ENCODE results near the gene APBB2.
"Not testable (repeated sequence)": the region's sequence is repeated elsewhere in the genome, so short reads cannot be mapped to it uniquely, and the experiment has no call there.

Gene APBB2

DNA sequence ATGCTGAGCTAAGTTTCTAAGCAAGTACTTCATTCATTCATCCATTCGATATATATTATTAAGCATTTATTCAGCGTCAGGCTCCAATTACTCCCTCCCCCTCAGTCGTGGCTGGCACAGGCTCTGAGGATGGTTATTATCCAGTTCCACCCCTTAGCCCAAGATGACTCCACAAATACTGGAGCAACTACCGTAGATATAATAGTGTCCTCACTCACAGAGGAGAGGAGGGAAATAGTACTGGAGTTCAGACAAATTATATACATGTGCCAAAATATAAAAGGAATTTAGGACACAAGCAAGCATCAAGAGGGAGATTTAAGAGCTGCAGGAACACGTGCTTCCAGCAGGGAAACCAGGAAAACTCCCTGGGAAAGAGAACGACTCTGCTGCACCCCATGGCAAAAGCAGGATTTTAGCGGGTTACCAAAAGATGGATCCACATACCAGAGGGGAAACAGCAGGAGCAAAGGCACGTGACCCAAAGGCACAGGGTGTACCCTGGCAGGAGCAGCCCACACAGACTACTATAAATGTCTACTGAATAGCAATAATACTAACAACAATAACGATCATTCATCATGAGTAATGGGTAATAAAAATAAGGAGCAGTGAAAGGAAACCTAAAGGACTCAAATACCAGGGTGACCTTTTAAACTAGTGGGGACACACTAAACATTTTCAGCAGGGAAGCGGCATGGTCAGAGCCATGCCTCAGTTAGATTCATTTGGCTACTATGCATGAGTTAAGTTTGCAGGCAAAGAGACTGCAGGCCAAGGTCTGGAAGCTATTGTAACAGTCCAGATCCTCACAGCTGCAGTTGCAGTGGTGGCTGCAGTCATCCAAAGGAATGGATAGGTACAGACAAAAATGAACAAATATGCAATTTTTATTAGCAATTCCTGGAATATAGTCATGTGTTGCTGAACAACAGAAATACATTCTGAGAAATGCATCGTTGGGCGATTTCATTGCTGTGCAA, 153.7 kb downstream of the APBB2 start:
- Histone ChIP-seq H3K9me3 (ENCODE audit: insufficient read depth, low read length) (no peaks in the 10 kb centered on the region), H3K4me3 (ENCODE audit: insufficient read length, low read depth) (no peak overlapping the region), H3K9ac (ENCODE audit: insufficient read length, low read depth) (no peak overlapping the region), H3K36me3 (ENCODE audit: insufficient read depth, insufficient read length, low read length) (no peaks in the 10 kb centered on the region), H3K27me3 (ENCODE audit: insufficient read depth, insufficient read length) (no peaks in the 10 kb centered on the region), H3K4me1 (ENCODE audit: insufficient read depth, insufficient read length) (no peaks in the 10 kb centered on the region)
- no peak for DNase-seq (ENCODE audit: low read depth, low spot score)
- TF ChIP-seq SUZ12 (IDR thresholded peaks at IDR 0.05; ENCODE audit: extremely low read depth, insufficient read depth, insufficient read length) (no peak), ZNF274 (IDR thresholded peaks at IDR 0.05; ENCODE audit: low read depth, low read length) (no peak), YY1 (IDR thresholded peaks at IDR 0.05; ENCODE audit: insufficient read depth, insufficient read length) (no peak)

DNA sequence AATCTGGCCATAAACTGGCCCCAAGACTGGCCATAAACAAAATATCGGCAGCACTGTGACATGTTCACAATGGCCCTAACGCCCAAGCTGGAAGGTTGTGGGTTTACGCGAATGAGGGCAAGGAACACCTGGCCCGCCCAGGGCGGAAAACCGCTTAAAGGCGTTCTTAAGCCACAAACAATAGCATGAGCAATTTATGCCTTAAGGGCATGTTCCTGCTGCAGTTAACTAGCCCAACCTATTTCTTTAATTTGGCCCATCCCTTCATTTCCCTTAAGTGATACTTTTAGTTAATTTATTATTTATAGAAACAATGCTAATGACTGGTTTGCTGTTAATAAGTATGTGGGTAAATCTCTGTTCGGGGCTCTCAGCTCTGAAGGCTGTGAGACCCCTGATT, 154.9 kb downstream of the APBB2 start:
- H3K9me3 ChIP-seq (ENCODE audit: insufficient read depth, low read length); DNase-seq (ENCODE audit: low read depth, low spot score); H3K4me3 ChIP-seq (ENCODE audit: insufficient read length, low read depth); H3K4me1 ChIP-seq (ENCODE audit: insufficient read depth, insufficient read length); H3K9ac ChIP-seq (ENCODE audit: insufficient read length, low read depth); H3K36me3 ChIP-seq (ENCODE audit: insufficient read depth, insufficient read length, low read length); H3K27me3 ChIP-seq (ENCODE audit: insufficient read depth, insufficient read length): not testable (repeated sequence)

DNA sequence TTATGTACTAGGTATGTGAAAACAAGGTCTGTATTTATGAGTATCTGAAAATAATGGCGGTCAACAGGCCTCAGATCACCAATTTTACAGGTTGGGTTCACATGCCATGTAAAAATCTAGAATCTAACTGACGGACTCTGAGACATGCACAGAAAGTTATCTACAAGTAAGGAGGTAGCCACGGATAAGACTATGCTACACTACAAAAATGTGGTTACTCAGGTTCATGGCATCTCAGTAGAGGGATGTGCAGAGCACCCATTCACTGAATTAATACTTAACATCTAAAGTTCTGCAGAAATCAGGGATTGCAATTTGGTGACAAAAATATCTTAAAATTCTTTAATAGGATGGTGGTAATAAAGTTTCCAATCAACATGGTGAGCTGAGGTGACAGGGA, 155.9 kb downstream of the APBB2 start:
- H3K4me3 ChIP-seq (ENCODE audit: insufficient read length, low read depth), result no peak overlapping the region
- no peaks in the 10 kb centered on the region for H3K27me3 ChIP-seq (ENCODE audit: insufficient read depth, insufficient read length)
- H3K9ac ChIP-seq (ENCODE audit: insufficient read length, low read depth), result no peak overlapping the region
- peaks cover 4% of the 10 kb centered on the region for H3K36me3 ChIP-seq (ENCODE audit: insufficient read depth, insufficient read length, low read length)
- no peaks in the 10 kb centered on the region for H3K4me1 ChIP-seq (ENCODE audit: insufficient read depth, insufficient read length)
- no peak for DNase-seq (ENCODE audit: low read depth, low spot score)
- TF ChIP-seq SUZ12 (IDR thresholded peaks at IDR 0.05; ENCODE audit: extremely low read depth, insufficient read depth, insufficient read length) (no peak), YY1 (IDR thresholded peaks at IDR 0.05; ENCODE audit: insufficient read depth, insufficient read length) (no peak)
- H3K9me3 ChIP-seq (ENCODE audit: insufficient read depth, low read length), result no peaks in the 10 kb centered on the region

DNA sequence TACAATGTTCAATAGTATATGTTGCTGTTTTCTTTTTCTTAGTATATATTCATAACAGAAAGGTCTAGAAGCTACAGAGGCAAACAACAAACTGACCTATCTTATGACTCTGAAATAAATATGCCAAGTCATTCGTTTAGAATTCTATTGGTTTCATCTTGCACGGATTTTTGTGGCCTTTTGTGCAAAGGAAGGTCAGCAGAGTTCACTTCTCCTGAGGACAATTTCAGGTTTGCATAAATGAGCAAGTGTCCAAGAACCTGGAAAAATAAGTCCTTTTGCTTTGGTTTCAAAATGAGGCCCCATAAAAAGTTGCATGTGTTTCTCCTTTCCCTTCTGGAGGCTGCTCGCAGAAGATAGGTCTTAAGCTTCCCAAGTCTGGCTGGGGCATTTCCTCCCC, 156.9 kb downstream of the APBB2 start:
- no peak overlapping the region for H3K9ac ChIP-seq (ENCODE audit: insufficient read length, low read depth)
- H3K27me3 ChIP-seq (ENCODE audit: insufficient read depth, insufficient read length), result no peaks in the 10 kb centered on the region
- TF ChIP-seq ZNF274 (IDR thresholded peaks at IDR 0.05; ENCODE audit: low read depth, low read length) (no peak), YY1 (IDR thresholded peaks at IDR 0.05; ENCODE audit: insufficient read depth, insufficient read length) (no peak), SUZ12 (IDR thresholded peaks at IDR 0.05; ENCODE audit: extremely low read depth, insufficient read depth, insufficient read length) (no peak)
- H3K36me3 ChIP-seq (ENCODE audit: insufficient read depth, insufficient read length, low read length), result peaks cover 4% of the 10 kb centered on the region
- no peak overlapping the region for H3K4me3 ChIP-seq (ENCODE audit: insufficient read length, low read depth)
- H3K9me3 ChIP-seq (ENCODE audit: insufficient read depth, low read length), result no peaks in the 10 kb centered on the region
- no peak for DNase-seq (ENCODE audit: low read depth, low spot score)
- no peaks in the 10 kb centered on the region for H3K4me1 ChIP-seq (ENCODE audit: insufficient read depth, insufficient read length)

DNA sequence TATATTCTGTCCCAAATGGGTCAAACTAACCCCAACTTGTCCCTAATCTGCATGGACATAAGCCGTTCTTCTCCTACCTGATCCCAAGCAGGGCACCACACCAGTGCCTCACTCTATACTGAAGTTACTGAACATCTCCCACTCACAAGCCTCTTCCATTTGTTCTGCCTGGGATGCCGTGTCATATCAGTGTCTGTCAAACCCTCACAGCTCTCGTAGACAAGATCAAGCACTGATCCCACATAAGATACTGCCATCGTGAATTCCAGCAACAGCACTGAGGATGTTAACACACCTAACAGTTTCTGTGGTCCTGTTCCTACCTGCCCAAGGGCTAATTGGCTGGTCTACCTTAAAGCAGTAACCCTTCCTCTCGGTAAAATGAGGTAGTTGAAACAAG, 162.1 kb downstream of the APBB2 start:
- H3K4me3 ChIP-seq (ENCODE audit: insufficient read length, low read depth), result no peak overlapping the region
- TF ChIP-seq YY1 (IDR thresholded peaks at IDR 0.05; ENCODE audit: insufficient read depth, insufficient read length) (no peak), SUZ12 (IDR thresholded peaks at IDR 0.05; ENCODE audit: extremely low read depth, insufficient read depth, insufficient read length) (no peak), ZNF274 (IDR thresholded peaks at IDR 0.05; ENCODE audit: low read depth, low read length) (no peak)
- H3K9ac ChIP-seq (ENCODE audit: insufficient read length, low read depth), result no peak overlapping the region
- H3K27me3 ChIP-seq (ENCODE audit: insufficient read depth, insufficient read length), result no peaks in the 10 kb centered on the region
- DNase-seq (ENCODE audit: low read depth, low spot score), result no peak
- peaks cover 4% of the 10 kb centered on the region for H3K36me3 ChIP-seq (ENCODE audit: insufficient read depth, insufficient read length, low read length)
- 0 out of 2 replicates have a peak, but pooled peaks cover 4% of the 10 kb centered on the region for H3K9me3 ChIP-seq (ENCODE audit: insufficient read depth, low read length)
- H3K4me1 ChIP-seq (ENCODE audit: insufficient read depth, insufficient read length), result no peaks in the 10 kb centered on the region

DNA sequence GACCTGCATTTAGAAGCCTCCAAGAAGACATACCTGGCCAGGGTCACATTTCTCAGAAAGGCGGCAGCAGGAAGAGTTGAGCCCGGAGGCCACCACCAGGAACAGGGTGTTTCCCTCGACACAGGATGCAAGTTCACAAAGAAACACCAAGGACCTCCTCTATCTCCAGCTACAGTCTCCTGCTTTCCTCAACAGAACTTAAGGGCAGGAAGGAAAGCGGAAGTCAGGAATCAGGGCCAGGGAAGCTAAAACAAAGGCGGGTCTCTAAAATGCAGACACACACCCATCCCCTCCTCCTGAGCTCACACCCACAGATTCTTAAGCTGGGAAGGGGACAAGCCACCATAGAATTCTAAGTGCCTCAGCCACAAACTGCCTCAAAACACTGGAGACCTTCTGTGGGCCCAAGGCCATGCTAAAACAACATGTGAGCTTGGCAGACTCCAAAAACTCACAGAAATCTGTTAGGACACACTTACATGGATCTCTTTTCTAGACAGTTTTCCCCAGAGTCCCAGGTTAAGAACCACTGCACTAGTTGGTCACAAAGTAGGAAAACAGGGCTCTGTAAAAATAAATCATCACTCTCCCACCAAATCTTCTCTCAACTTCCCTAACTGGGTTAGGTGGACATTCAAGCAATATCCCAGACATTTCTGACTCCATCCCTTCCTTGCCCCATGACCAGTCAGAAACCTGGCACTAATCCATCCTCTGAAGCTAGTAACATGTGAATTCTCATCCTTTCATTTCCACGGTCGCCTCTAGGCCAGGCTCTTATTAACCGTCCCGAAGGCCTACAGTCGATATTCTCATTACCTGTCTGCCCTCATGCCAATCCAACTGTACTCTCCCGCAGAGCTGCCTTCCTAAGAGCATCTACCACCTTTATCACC, 163.2 kb downstream of the APBB2 start:
- Histone ChIP-seq H3K27me3 (ENCODE audit: insufficient read depth, insufficient read length) (no peaks in the 10 kb centered on the region), H3K4me3 (ENCODE audit: insufficient read length, low read depth) (no peak overlapping the region), H3K36me3 (ENCODE audit: insufficient read depth, insufficient read length, low read length) (peaks cover 4% of the 10 kb centered on the region), H3K4me1 (ENCODE audit: insufficient read depth, insufficient read length) (no peaks in the 10 kb centered on the region), H3K9ac (ENCODE audit: insufficient read length, low read depth) (no peak overlapping the region), H3K9me3 (ENCODE audit: insufficient read depth, low read length) (0 out of 2 replicates have a peak, but pooled peaks cover 4% of the 10 kb centered on the region)
- TF ChIP-seq SUZ12 (IDR thresholded peaks at IDR 0.05; ENCODE audit: extremely low read depth, insufficient read depth, insufficient read length), result no peak
- no peak for TF ChIP-seq ZNF274 (IDR thresholded peaks at IDR 0.05; ENCODE audit: low read depth, low read length)
- no peak for TF ChIP-seq YY1 (IDR thresholded peaks at IDR 0.05; ENCODE audit: insufficient read depth, insufficient read length)
- DNase-seq (ENCODE audit: low read depth, low spot score), result no peak

DNA sequence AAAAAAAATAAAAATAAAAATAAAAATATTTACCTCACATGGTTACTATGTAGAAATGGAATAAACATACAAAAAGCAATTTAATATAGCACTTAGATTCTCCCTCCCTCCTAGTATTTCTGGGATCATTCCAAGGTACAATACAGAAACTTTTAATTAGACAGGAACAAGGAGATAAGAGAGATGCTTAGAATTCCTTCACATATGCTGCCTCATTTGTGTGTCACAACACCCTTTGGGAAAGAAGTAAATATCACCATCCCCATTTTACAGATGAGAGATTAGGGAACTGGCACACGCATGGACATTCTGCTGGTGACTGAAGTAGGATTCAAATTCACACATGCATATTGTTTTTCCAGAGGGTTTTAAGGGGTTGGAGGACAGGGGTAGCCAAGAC, 164.2 kb downstream of the APBB2 start:
- Histone ChIP-seq H3K9ac (ENCODE audit: insufficient read length, low read depth) (no peak overlapping the region), H3K4me1 (ENCODE audit: insufficient read depth, insufficient read length) (no peaks in the 10 kb centered on the region), H3K27me3 (ENCODE audit: insufficient read depth, insufficient read length) (no peaks in the 10 kb centered on the region), H3K9me3 (ENCODE audit: insufficient read depth, low read length) (0 out of 2 replicates have a peak, but pooled peaks cover 4% of the 10 kb centered on the region), H3K36me3 (ENCODE audit: insufficient read depth, insufficient read length, low read length) (peaks cover 4% of the 10 kb centered on the region), H3K4me3 (ENCODE audit: insufficient read length, low read depth) (no peak overlapping the region)
- TF ChIP-seq SUZ12 (IDR thresholded peaks at IDR 0.05; ENCODE audit: extremely low read depth, insufficient read depth, insufficient read length), result no peak
- TF ChIP-seq ZNF274 (IDR thresholded peaks at IDR 0.05; ENCODE audit: low read depth, low read length), result no peak
- TF ChIP-seq YY1 (IDR thresholded peaks at IDR 0.05; ENCODE audit: insufficient read depth, insufficient read length), result no peak
- DNase-seq (ENCODE audit: low read depth, low spot score), result no peak

DNA sequence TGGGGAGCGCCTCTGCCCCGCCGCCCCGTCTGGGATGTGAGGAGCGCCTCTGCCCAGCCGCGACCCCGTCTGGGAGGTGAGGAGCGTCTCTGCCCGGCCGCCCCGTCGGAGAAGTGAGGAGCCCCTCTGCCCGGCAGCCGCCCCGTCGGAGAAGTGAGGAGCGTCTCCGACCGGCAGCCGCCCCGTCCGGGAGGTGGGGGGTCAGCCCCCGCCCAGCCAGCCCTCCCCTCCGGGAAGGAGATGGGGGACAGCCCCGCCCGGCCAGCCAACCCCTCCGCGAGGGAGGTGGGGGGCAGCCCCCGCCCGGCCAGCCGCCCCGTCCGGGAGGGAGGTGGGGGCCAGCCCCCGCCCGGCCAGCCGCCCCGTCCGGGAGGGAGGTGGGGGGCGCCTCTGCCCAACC, 165.2 kb downstream of the APBB2 start:
- H3K4me3 ChIP-seq (ENCODE audit: insufficient read length, low read depth); H3K4me1 ChIP-seq (ENCODE audit: insufficient read depth, insufficient read length); DNase-seq (ENCODE audit: low read depth, low spot score); H3K36me3 ChIP-seq (ENCODE audit: insufficient read depth, insufficient read length, low read length); H3K9ac ChIP-seq (ENCODE audit: insufficient read length, low read depth); H3K27me3 ChIP-seq (ENCODE audit: insufficient read depth, insufficient read length): not testable (repeated sequence)
- H3K9me3 ChIP-seq (ENCODE audit: insufficient read depth, low read length), result peaks cover 11% of the 10 kb centered on the region; the same call in 1 of the 2 replicates
